ENCODE data around the gene TBC1D2. TPM values are rescaled to one million over a fixed set of nuclear protein-coding genes. Genes with fewer than 3 reads are reported as not detected.
A peak's percentile ranks its signal among the peaks of the same experiment; 100 is the strongest.

Gene TBC1D2
- total RNA-seq, 4 donors from 2014 or later = 29.9 to 61.8 (median 41.0) TPM

GRCh38 chr9:98168941-98169488 lies 86.4 kb downstream of the TBC1D2 start:
- Histone ChIP-seq H3K4me1 (peaks cover 0 to 12% (median 5%) of the 10 kb centered on the region in 4 donors), H3K9me3 (no peaks in the 10 kb centered on the region), H3K4me3 (no peak overlapping the region), H3K27ac (peak overlapping the region in 1 of 4 donors; percentile 56), H3K27me3 (no peaks in the 10 kb centered on the region), H3K36me3 (no peaks in the 10 kb centered on the region)
- DNase-seq (ENCODE audit: low spot score in 2 of 2) = peak in 1 of 2 donors; percentile 18
- WGBS, 2 donors = 30 to 36% methylated on average over 8 to 15 of the region's 15 CpGs
- TF ChIP-seq POLR2A (IDR thresholded peaks at IDR 0.05) (no peak), EP300 (IDR thresholded peaks at IDR 0.05) (no peak), CTCF (IDR thresholded peaks at IDR 0.05) (no peak)

- TF ChIP-seq POLR2A (IDR thresholded peaks at IDR 0.05) (no peak), CTCF (IDR thresholded peaks at IDR 0.05) (no peak), EP300 (IDR thresholded peaks at IDR 0.05) (no peak)
- Histone ChIP-seq H3K4me1 (peaks cover 0 to 12% (median 5%) of the 10 kb centered on the region in 4 donors), H3K9me3 (no peaks in the 10 kb centered on the region), H3K36me3 (no peaks in the 10 kb centered on the region), H3K27me3 (no peaks in the 10 kb centered on the region), H3K27ac (peak overlapping the region in 1 of 4 donors; percentile 56), H3K4me3 (no peak overlapping the region)
- DNase-seq (ENCODE audit: low spot score in 2 of 2) = no peak
- 79 to 82% methylated on average over 3 of the region's 3 CpGs for WGBS, 2 donors
These were observed 87.2 kb downstream of the TBC1D2 start for GRCh38 chr9:98168153-98168780.

GRCh38 chr9:98164912-98165311 lies 90.5 kb downstream of the TBC1D2 start:
- DNase-seq (ENCODE audit: low spot score in 2 of 2) = no peak
- Histone ChIP-seq H3K4me3 (no peak overlapping the region), H3K4me1 (peaks cover 0 to 10% (median 4%) of the 10 kb centered on the region in 4 donors), H3K27ac (no peak overlapping the region), H3K27me3 (no peaks in the 10 kb centered on the region), H3K36me3 (no peaks in the 10 kb centered on the region), H3K9me3 (no peaks in the 10 kb centered on the region)
- WGBS, 2 donors = 89 to 91% methylated on average over 7 of the region's 7 CpGs
- TF ChIP-seq POLR2A (IDR thresholded peaks at IDR 0.05) = no peak
- TF ChIP-seq EP300 (IDR thresholded peaks at IDR 0.05) = no peak
- TF ChIP-seq CTCF (IDR thresholded peaks at IDR 0.05) = no peak

GRCh38 chr9:98162613-98163012 lies 92.8 kb downstream of the TBC1D2 start:
- TF ChIP-seq EP300 (IDR thresholded peaks at IDR 0.05) (no peak), CTCF (IDR thresholded peaks at IDR 0.05) (no peak), POLR2A (IDR thresholded peaks at IDR 0.05) (no peak)
- no peak for DNase-seq (ENCODE audit: low spot score in 2 of 2)
- Histone ChIP-seq H3K9me3 (no peaks in the 10 kb centered on the region), H3K36me3 (no peaks in the 10 kb centered on the region), H3K4me1 (no peaks in the 10 kb centered on the region), H3K4me3 (no peak overlapping the region), H3K27ac (no peak overlapping the region), H3K27me3 (no peaks in the 10 kb centered on the region)
- 91 to 92% methylated on average over 11 to 12 of the region's 12 CpGs for WGBS, 2 donors

- Histone ChIP-seq H3K36me3 (peaks cover 0 to 3% (median 0%) of the 10 kb centered on the region in 3 donors), H3K27ac (no peak overlapping the region), H3K27me3 (no peaks in the 10 kb centered on the region), H3K4me1 (no peaks in the 10 kb centered on the region), H3K4me3 (no peak overlapping the region), H3K9me3 (no peaks in the 10 kb centered on the region)
- WGBS, 2 donors = 83 to 95% methylated on average over 4 of the region's 4 CpGs
- DNase-seq (ENCODE audit: low spot score in 2 of 2) = no peak
- TF ChIP-seq POLR2A (IDR thresholded peaks at IDR 0.05) = no peak
- no peak for TF ChIP-seq EP300 (IDR thresholded peaks at IDR 0.05)
- no peak for TF ChIP-seq CTCF (IDR thresholded peaks at IDR 0.05)
These were observed 93.6 kb downstream of the TBC1D2 start for GRCh38 chr9:98161851-98162250.
